Astrocyte (in vitro differentiated cells and primary cell): Measurements from ENCODE around the gene SLC44A3.
"Not testable (repeated sequence)": the region's sequence is repeated elsewhere in the genome, so short reads cannot be mapped to it uniquely, and the experiment has no call there.

Source experiments
- EZH2 ChIP-seq: IDR thresholded peaks from 2 replicates; pipeline ENCODE4 v1.6.1; 2012; ENCODE audit warnings: mild to moderate bottlenecking, low read length, inconsistent platforms; ENCODE audit not compliant: insufficient read depth
- TF ChIP-seq, protein P1 (sequence below): IDR thresholded peaks from 2 replicates; pipeline ENCODE4 v1.5.1; 2011; ENCODE audit warnings: low read depth, mild to moderate bottlenecking, inconsistent platforms, low read length, moderate library complexity; ENCODE audit not compliant: insufficient read depth

DNA sequence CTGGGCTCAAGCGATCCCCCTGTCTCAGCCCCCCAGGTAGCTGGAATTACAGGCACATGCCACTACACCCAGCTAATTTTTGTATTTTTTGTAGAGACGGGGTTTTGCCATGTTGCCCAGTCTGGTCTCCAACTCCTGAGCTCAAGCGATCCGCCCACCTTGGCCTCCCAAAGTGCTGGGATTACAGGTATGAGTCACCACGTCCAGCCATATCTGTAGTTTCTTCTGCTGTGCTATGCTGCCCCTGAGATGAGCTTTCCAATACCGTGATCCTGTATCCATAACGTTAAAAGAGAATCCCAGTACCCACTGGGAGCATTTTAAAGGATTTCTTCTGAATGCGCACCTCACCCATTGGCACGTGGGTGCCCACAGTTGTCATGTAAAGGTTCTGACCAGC is 20.2 kb downstream of the SLC44A3 start:
- TF ChIP-seq, protein P1, sequence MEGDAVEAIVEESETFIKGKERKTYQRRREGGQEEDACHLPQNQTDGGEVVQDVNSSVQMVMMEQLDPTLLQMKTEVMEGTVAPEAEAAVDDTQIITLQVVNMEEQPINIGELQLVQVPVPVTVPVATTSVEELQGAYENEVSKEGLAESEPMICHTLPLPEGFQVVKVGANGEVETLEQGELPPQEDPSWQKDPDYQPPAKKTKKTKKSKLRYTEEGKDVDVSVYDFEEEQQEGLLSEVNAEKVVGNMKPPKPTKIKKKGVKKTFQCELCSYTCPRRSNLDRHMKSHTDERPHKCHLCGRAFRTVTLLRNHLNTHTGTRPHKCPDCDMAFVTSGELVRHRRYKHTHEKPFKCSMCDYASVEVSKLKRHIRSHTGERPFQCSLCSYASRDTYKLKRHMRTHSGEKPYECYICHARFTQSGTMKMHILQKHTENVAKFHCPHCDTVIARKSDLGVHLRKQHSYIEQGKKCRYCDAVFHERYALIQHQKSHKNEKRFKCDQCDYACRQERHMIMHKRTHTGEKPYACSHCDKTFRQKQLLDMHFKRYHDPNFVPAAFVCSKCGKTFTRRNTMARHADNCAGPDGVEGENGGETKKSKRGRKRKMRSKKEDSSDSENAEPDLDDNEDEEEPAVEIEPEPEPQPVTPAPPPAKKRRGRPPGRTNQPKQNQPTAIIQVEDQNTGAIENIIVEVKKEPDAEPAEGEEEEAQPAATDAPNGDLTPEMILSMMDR, result not testable (repeated sequence)
- TF ChIP-seq EZH2, result not testable (repeated sequence)
